GM18499 (cell line): ENCODE results near the gene FBXW12.
"Not testable (repeated sequence)": the region's sequence is repeated elsewhere in the genome, so short reads cannot be mapped to it uniquely, and the experiment has no call there.

Experiments used
- ATAC-seq: cut with Tn5 transposase; IDR thresholded peaks from one replicate; pipeline ENCODE4 v1.9.1; 2021; ENCODE audit warnings: moderate number of reproducible peaks; ENCODE audit not compliant: insufficient read depth, unreplicated experiment

Gene FBXW12

GRCh38 chr3:48371651-48372376 lies at the start of gene FBXW12:
Gene FBXW12 (plus strand): TSS chr3:48372219. CDS start chr3:48372768, 549 bp downstream.
- ATAC-seq: no peak

- ATAC-seq: not testable (repeated sequence)
Observed at GRCh38 chr3:48331706-48332435, 40.1 kb upstream of the FBXW12 start.

GRCh38 chr3:48333346-48334245 lies 38.4 kb upstream of the FBXW12 start, which contains the start of gene SPINK8:
Gene SPINK8 (minus strand): TSS chr3:48333661. CDS start chr3:48328341, 5,320 bp downstream.
- not testable (repeated sequence) for ATAC-seq

GRCh38 chr3:48334605-48335004 lies 37.4 kb upstream of the FBXW12 start:
- ATAC-seq: no peak

- ATAC-seq: not testable (repeated sequence)
Observed at GRCh38 chr3:48335286-48335685, 36.7 kb upstream of the FBXW12 start.

- ATAC-seq: not testable (repeated sequence)
Observed at GRCh38 chr3:48337536-48337935, 34.5 kb upstream of the FBXW12 start.

- ATAC-seq: no peak
Observed at GRCh38 chr3:48338635-48339034, 33.4 kb upstream of the FBXW12 start.

GRCh38 chr3:48343432-48343831 lies 28.6 kb upstream of the FBXW12 start:
- ATAC-seq: no peak

- no peak for ATAC-seq
Observed at GRCh38 chr3:48344867-48345507, 27.0 kb upstream of the FBXW12 start.

- no peak for ATAC-seq
Observed at GRCh38 chr3:48345946-48346572, 26.0 kb upstream of the FBXW12 start.

GRCh38 chr3:48347500-48347899 lies 24.5 kb upstream of the FBXW12 start:
- no peak for ATAC-seq

- no peak for ATAC-seq
Observed at GRCh38 chr3:48352546-48352945, 19.5 kb upstream of the FBXW12 start.

- ATAC-seq: no peak
Observed at GRCh38 chr3:48353987-48354386, 18.0 kb upstream of the FBXW12 start.

- no peak for ATAC-seq
Observed at GRCh38 chr3:48356419-48356818, 15.6 kb upstream of the FBXW12 start.

- ATAC-seq: no peak
Observed at GRCh38 chr3:48361928-48362327, 10.1 kb upstream of the FBXW12 start.

GRCh38 chr3:48364840-48365239 lies 7.2 kb upstream of the FBXW12 start:
- ATAC-seq: no peak

GRCh38 chr3:48367201-48367600 lies 4.8 kb upstream of the FBXW12 start:
- no peak for ATAC-seq

GRCh38 chr3:48369693-48370332 lies 2.2 kb upstream of the FBXW12 start:
- no peak for ATAC-seq

- ATAC-seq: no peak
Observed at GRCh38 chr3:48370333-48370713, 1.7 kb upstream of the FBXW12 start.
